Neural cell (in vitro differentiated cells): ENCODE results near the gene TMEM131L. TPM values are rescaled to one million over a fixed set of nuclear protein-coding genes. Genes with fewer than 3 reads are reported as not detected.
"Not testable (repeated sequence)": the region's sequence is repeated elsewhere in the genome, so short reads cannot be mapped to it uniquely, and the experiment has no call there.

Experiments used
- H2AFZ ChIP-seq: fragments of 200-600, 300-800 bp; sonication (generic), shearing (Covaris generic); 2 replicates; pipeline ENCODE4 v1.6.0; 2014; ENCODE audit warnings: low read depth, mild to moderate bottlenecking, antibody characterized with exemption, low read length, moderate library complexity
- H3F3A ChIP-seq: fragments of 200-600 bp; shearing (Covaris generic); 2 replicates; pipeline ENCODE4 v1.6.1; 2016; ENCODE audit warnings: mild to moderate bottlenecking, moderate library complexity, mixed read lengths, antibody characterized with exemption, low read length; ENCODE audit not compliant: insufficient read depth, poor library complexity, severe bottlenecking
- H3K27ac ChIP-seq: fragments of 200-600, 300-800 bp; sonication (generic), shearing (Covaris generic); 2 replicates; pipeline ENCODE4 v1.5.1; 2014; ENCODE audit warnings: mild to moderate bottlenecking, low read length, moderate library complexity
- H3K27me3 ChIP-seq: fragments of 300-800, 200-600 bp; sonication (generic), shearing (Covaris generic); 2 replicates; pipeline ENCODE4 v1.6.0; 2014; ENCODE audit warnings: mild to moderate bottlenecking, low read depth, low read length, moderate library complexity; ENCODE audit not compliant: insufficient read depth
- H3K36me3 ChIP-seq: fragments of 300-800, 200-600 bp; sonication (generic), shearing (Covaris generic); 2 replicates; pipeline ENCODE4 v1.5.1; 2014; ENCODE audit warnings: mild to moderate bottlenecking, antibody characterized with exemption, low read length, moderate library complexity; ENCODE audit not compliant: insufficient read depth
- H3K4me2 ChIP-seq: fragments of 300-800, 200-600 bp; sonication (generic), shearing (Covaris generic); 2 replicates; pipeline ENCODE4 v1.6.0; 2014; ENCODE audit warnings: mild to moderate bottlenecking, low read length
- H3K4me3 ChIP-seq: fragments of 300-800, 200-600 bp; sonication (generic), shearing (Covaris generic); 2 replicates; pipeline ENCODE4 v1.5.1; 2014; ENCODE audit warnings: mild to moderate bottlenecking, low read length, moderate library complexity
- H3K79me2 ChIP-seq: fragments of 200-600 bp; shearing (Covaris generic); replicated peaks from 2 replicates; pipeline ENCODE4 v1.6.0; 2014; ENCODE audit warnings: mild to moderate bottlenecking, low read length, moderate library complexity; ENCODE audit not compliant: insufficient read depth
- H3K9ac ChIP-seq: fragments of 300-800, 200-600 bp; sonication (generic), shearing (Covaris generic); 2 replicates; pipeline ENCODE4 v1.6.1; 2016; ENCODE audit warnings: mild to moderate bottlenecking, low read length, mixed read lengths
- H3K9me2 ChIP-seq: fragments of 200-600 bp; shearing (Covaris generic); 2 replicates; pipeline ENCODE4 v1.6.1; 2016; ENCODE audit warnings: mild to moderate bottlenecking, low read length, mixed read lengths; ENCODE audit not compliant: insufficient read depth
- H3K9me3 ChIP-seq: fragments of 200-600, 300-800 bp; sonication (generic), shearing (Covaris generic); 2 replicates; pipeline ENCODE4 v1.6.1; 2016; ENCODE audit warnings: mild to moderate bottlenecking, mixed run types, low read length, moderate library complexity, mixed read lengths
- H4K20me1 ChIP-seq: fragments of 200-600 bp; shearing (Covaris generic); 2 replicates; pipeline ENCODE4 v1.6.1; 2016; ENCODE audit warnings: mild to moderate bottlenecking, mixed run types; ENCODE audit not compliant: insufficient read depth
- EP300 ChIP-seq: fragments of 450-650 bp; conservative IDR thresholded peaks from 2 replicates; pipeline ENCODE4 v1.6.1; 2014; ENCODE audit warnings: antibody characterized with exemption, mild to moderate bottlenecking, moderate library complexity; ENCODE audit not compliant: poor library complexity, severe bottlenecking
- EZH2 ChIP-seq: fragments of 200-600, 300-800 bp; shearing (Covaris generic), sonication (generic); IDR thresholded peaks from 2 replicates; pipeline ENCODE4 v1.6.1; 2014; ENCODE audit warnings: antibody characterized with exemption, low read length, borderline replicate concordance, mild to moderate bottlenecking; ENCODE audit not compliant: insufficient read depth, poor library complexity, severe bottlenecking
- MXI1 ChIP-seq: fragments of 450-650 bp; conservative IDR thresholded peaks from 2 replicates; pipeline ENCODE4 v1.6.1; 2014; ENCODE audit warnings: antibody characterized with exemption, mild to moderate bottlenecking; ENCODE audit not compliant: poor library complexity, severe bottlenecking
- POLR2AphosphoS5 ChIP-seq: IDR thresholded peaks from 2 replicates; pipeline ENCODE4 v1.6.1; 2012
- RAD21 ChIP-seq: fragments of 450-650 bp; conservative IDR thresholded peaks from 2 replicates; pipeline ENCODE4 v1.6.1; 2014; ENCODE audit warnings: antibody characterized with exemption, mild to moderate bottlenecking, moderate library complexity
- REST ChIP-seq: IDR thresholded peaks from 2 replicates; pipeline ENCODE4 v1.6.1; 2012; ENCODE audit warnings: borderline replicate concordance
- SMC3 ChIP-seq: fragments of 450-650 bp; conservative IDR thresholded peaks from 2 replicates; pipeline ENCODE4 v1.6.1; 2014; ENCODE audit warnings: antibody characterized with exemption, mild to moderate bottlenecking, moderate library complexity; ENCODE audit not compliant: poor library complexity
- TAF1 ChIP-seq: IDR thresholded peaks from 2 replicates; pipeline ENCODE4 v1.6.1; 2012; ENCODE audit warnings: low read depth
- polyA plus RNA-seq: library from polyadenylated mRNA; depleted of rRNA; stranded (reverse); fragments of >200 nt; gene quantifications from 2 replicates; pipeline ENCODE4 v1.2.3, GENCODE V29; 2014
- TF ChIP-seq, protein P1 (sequence below): fragments of 450-650 bp; IDR thresholded peaks from 2 replicates; pipeline ENCODE4 v1.5.1; 2014; ENCODE audit warnings: antibody characterized with exemption, mild to moderate bottlenecking, moderate library complexity; ENCODE audit not compliant: poor library complexity, severe bottlenecking

The TMEM131L gene
- polyA plus RNA-seq, 1 donor from 2014 or later: 11.1 TPM

GRCh38 chr4:153469031-153469430 is 2.9 kb downstream of the TMEM131L start:
- Histone ChIP-seq H3K27me3 (no peaks in the 10 kb centered on the region), H3K9me2 (no peaks in the 10 kb centered on the region), H3K9me3 (no peaks in the 10 kb centered on the region), H2AFZ (no peak overlapping the region), H3K79me2 (peaks cover 65% of the 10 kb centered on the region), H3K27ac (no peak overlapping the region), H3K9ac (no peak overlapping the region), H3K4me3 (peak overlapping the region; percentile 97), H4K20me1 (no peaks in the 10 kb centered on the region), H3K4me2 (peak overlapping the region; percentile 92), H3F3A (no peaks in the 10 kb centered on the region), H3K36me3 (peaks cover 2% of the 10 kb centered on the region)
- no peak for TF ChIP-seq REST

DNA sequence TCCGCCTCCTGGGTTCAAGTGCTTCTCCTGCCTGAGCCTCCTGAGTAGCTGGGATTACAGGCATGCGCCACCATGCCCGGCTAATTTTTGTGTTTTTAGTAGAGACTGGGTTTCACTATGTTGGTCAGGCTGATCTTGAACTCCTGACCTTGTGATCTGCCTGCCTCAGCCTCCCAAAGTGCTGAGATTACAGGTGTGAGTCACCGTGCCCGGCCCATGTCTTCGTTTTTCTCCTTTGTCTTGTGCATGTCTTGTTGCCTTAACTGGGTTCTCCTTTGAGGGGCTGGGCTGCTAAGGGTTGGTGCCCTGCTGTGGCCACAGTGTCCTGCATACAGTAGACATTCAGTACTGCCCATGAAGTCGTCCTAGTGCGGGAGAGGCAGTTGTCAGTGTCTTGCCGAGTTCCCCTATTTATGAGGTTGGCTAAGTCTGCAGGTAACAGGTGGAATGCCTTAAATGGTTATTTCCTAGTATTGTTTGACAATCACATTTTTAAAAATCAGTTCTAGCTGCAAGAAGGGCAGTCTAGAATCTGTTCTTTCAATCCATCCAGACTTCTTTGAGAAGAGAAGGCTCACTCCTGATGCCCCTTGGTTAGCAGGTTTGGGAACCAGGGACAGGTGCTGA is 5.0 kb downstream of the TMEM131L start:
- H3K4me2 ChIP-seq, H3K9me3 ChIP-seq, H4K20me1 ChIP-seq, H3K9ac ChIP-seq, H3K27ac ChIP-seq, H3F3A ChIP-seq, H3K36me3 ChIP-seq, H3K4me3 ChIP-seq, H3K9me2 ChIP-seq, H2AFZ ChIP-seq, H3K27me3 ChIP-seq: not testable (repeated sequence)
- H3K79me2 ChIP-seq: peaks cover 73% of the 10 kb centered on the region

- no peak for TF ChIP-seq POLR2AphosphoS5
- no peak for TF ChIP-seq EZH2
- no peak for TF ChIP-seq EP300
- TF ChIP-seq MXI1: no peak
- no peak for TF ChIP-seq RAD21
- TF ChIP-seq TAF1: no peak
- no peak for TF ChIP-seq REST
- no peak for TF ChIP-seq SMC3
- TF ChIP-seq, protein P1, sequence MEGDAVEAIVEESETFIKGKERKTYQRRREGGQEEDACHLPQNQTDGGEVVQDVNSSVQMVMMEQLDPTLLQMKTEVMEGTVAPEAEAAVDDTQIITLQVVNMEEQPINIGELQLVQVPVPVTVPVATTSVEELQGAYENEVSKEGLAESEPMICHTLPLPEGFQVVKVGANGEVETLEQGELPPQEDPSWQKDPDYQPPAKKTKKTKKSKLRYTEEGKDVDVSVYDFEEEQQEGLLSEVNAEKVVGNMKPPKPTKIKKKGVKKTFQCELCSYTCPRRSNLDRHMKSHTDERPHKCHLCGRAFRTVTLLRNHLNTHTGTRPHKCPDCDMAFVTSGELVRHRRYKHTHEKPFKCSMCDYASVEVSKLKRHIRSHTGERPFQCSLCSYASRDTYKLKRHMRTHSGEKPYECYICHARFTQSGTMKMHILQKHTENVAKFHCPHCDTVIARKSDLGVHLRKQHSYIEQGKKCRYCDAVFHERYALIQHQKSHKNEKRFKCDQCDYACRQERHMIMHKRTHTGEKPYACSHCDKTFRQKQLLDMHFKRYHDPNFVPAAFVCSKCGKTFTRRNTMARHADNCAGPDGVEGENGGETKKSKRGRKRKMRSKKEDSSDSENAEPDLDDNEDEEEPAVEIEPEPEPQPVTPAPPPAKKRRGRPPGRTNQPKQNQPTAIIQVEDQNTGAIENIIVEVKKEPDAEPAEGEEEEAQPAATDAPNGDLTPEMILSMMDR: no peak
- H4K20me1 ChIP-seq: no peaks in the 10 kb centered on the region
- peaks cover 6% of the 10 kb centered on the region for H3K36me3 ChIP-seq
- no peak overlapping the region for H3K9ac ChIP-seq
- H3K79me2 ChIP-seq: peaks cover 75% of the 10 kb centered on the region
- H2AFZ ChIP-seq: no peak overlapping the region
- H3K4me2 ChIP-seq: no peak overlapping the region
- no peaks in the 10 kb centered on the region for H3K9me2 ChIP-seq
- no peaks in the 10 kb centered on the region for H3K27me3 ChIP-seq
- H3F3A ChIP-seq: no peaks in the 10 kb centered on the region
- H3K4me3 ChIP-seq: no peak overlapping the region
- no peak overlapping the region for H3K27ac ChIP-seq
- no peaks in the 10 kb centered on the region for H3K9me3 ChIP-seq
Measured at GRCh38 chr4:153471698-153472093, 5.5 kb downstream of the TMEM131L start.
